Mucosa of stomach (tissue), 1 donor: Measurements from ENCODE around the gene LHX1.
A peak's percentile ranks its signal among the peaks of the same experiment; 100 is the strongest.

Source experiments
- H3K27me3 ChIP-seq: one replicate; pipeline ENCODE4 v1.7.0; 2013; ENCODE audit warnings: mild to moderate bottlenecking, low read length; ENCODE audit not compliant: control insufficient read depth, insufficient read depth
- H3K36me3 ChIP-seq: one replicate; pipeline ENCODE4 v1.7.0; 2013; ENCODE audit warnings: low read length; ENCODE audit not compliant: control insufficient read depth, insufficient read depth
- H3K4me1 ChIP-seq: one replicate; pipeline ENCODE4 v1.7.0; 2013; ENCODE audit warnings: mild to moderate bottlenecking, low read length; ENCODE audit not compliant: control insufficient read depth, insufficient read depth
- H3K4me3 ChIP-seq: one replicate; pipeline ENCODE4 v1.7.0; 2013; ENCODE audit warnings: low read length
- H3K9ac ChIP-seq: one replicate; pipeline ENCODE4 v1.7.0; 2013; ENCODE audit warnings: mild to moderate bottlenecking, low read length, moderate library complexity
- H3K9me3 ChIP-seq: one replicate; pipeline ENCODE4 v1.7.0; 2013; ENCODE audit warnings: mild to moderate bottlenecking, low read length, moderate library complexity; ENCODE audit not compliant: control insufficient read depth
- donor health status: Pancreatic carcinoma.

The LHX1 gene

GRCh38 chr17:36907407-36907806 lies 29.9 kb upstream of the LHX1 start:
- Histone ChIP-seq H3K36me3 (no peaks in the 10 kb centered on the region), H3K9ac (no peak overlapping the region), H3K4me3 (no peak overlapping the region), H3K4me1 (no peaks in the 10 kb centered on the region), H3K9me3 (no peaks in the 10 kb centered on the region), H3K27me3 (peaks cover 15% of the 10 kb centered on the region)

GRCh38 chr17:36910513-36910912 lies 26.8 kb upstream of the LHX1 start:
- Histone ChIP-seq H3K36me3 (no peaks in the 10 kb centered on the region), H3K4me1 (no peaks in the 10 kb centered on the region), H3K9ac (no peak overlapping the region), H3K9me3 (no peaks in the 10 kb centered on the region), H3K4me3 (no peak overlapping the region), H3K27me3 (peaks cover 20% of the 10 kb centered on the region)

GRCh38 chr17:36911001-36911400 lies 26.3 kb upstream of the LHX1 start:
- no peaks in the 10 kb centered on the region for H3K4me1 ChIP-seq
- H3K9ac ChIP-seq, result no peak overlapping the region
- H3K27me3 ChIP-seq, result peaks cover 21% of the 10 kb centered on the region
- H3K36me3 ChIP-seq, result no peaks in the 10 kb centered on the region
- no peak overlapping the region for H3K4me3 ChIP-seq
- no peaks in the 10 kb centered on the region for H3K9me3 ChIP-seq

- Histone ChIP-seq H3K9ac (no peak overlapping the region), H3K9me3 (no peaks in the 10 kb centered on the region), H3K36me3 (no peaks in the 10 kb centered on the region), H3K4me3 (no peak overlapping the region), H3K4me1 (no peaks in the 10 kb centered on the region), H3K27me3 (peaks cover 27% of the 10 kb centered on the region)
Measured at GRCh38 chr17:36913132-36913531, 24.1 kb upstream of the LHX1 start.

- H3K4me3 ChIP-seq, result no peak overlapping the region
Measured at GRCh38 chr17:36918211-36918691, 19.0 kb upstream of the LHX1 start.

GRCh38 chr17:36919407-36919968 lies 17.8 kb upstream of the LHX1 start:
- H3K36me3 ChIP-seq, result no peaks in the 10 kb centered on the region
- H3K9ac ChIP-seq, result no peak overlapping the region
- peaks cover 26% of the 10 kb centered on the region for H3K27me3 ChIP-seq
- H3K4me3 ChIP-seq, result no peak overlapping the region
- H3K9me3 ChIP-seq, result no peaks in the 10 kb centered on the region
- peaks cover 36% of the 10 kb centered on the region for H3K4me1 ChIP-seq

More at GRCh38 chr17:36918211-36918691, 19.0 kb upstream of the LHX1 start:
- Histone ChIP-seq H3K36me3 (no peaks in the 10 kb centered on the region), H3K4me1 (peaks cover 24% of the 10 kb centered on the region), H3K9me3 (no peaks in the 10 kb centered on the region), H3K9ac (no peak overlapping the region), H3K27me3 (peaks cover 26% of the 10 kb centered on the region)

- H3K4me1 ChIP-seq, result peaks cover 41% of the 10 kb centered on the region
- H3K27me3 ChIP-seq, result peaks cover 26% of the 10 kb centered on the region
- no peaks in the 10 kb centered on the region for H3K9me3 ChIP-seq
- no peak overlapping the region for H3K9ac ChIP-seq
- H3K4me3 ChIP-seq, result no peak overlapping the region
- H3K36me3 ChIP-seq, result no peaks in the 10 kb centered on the region
Measured at GRCh38 chr17:36920032-36921005, 17.0 kb upstream of the LHX1 start.

GRCh38 chr17:36921095-36921851 lies 16.0 kb upstream of the LHX1 start:
- H3K27me3 ChIP-seq, result peaks cover 23% of the 10 kb centered on the region
- H3K4me1 ChIP-seq, result peaks cover 41% of the 10 kb centered on the region

GRCh38 chr17:36922175-36922574 lies 15.1 kb upstream of the LHX1 start:
- no peaks in the 10 kb centered on the region for H3K36me3 ChIP-seq
- no peaks in the 10 kb centered on the region for H3K9me3 ChIP-seq
- peaks cover 41% of the 10 kb centered on the region for H3K4me1 ChIP-seq
- H3K27me3 ChIP-seq, result peaks cover 20% of the 10 kb centered on the region
- H3K4me3 ChIP-seq, result no peak overlapping the region
- H3K9ac ChIP-seq, result no peak overlapping the region

More at GRCh38 chr17:36921095-36921851, 16.0 kb upstream of the LHX1 start:
- H3K9ac ChIP-seq, result peak overlapping the region; percentile 7
- H3K4me3 ChIP-seq, result no peak overlapping the region
- H3K9me3 ChIP-seq, result no peaks in the 10 kb centered on the region
- H3K36me3 ChIP-seq, result no peaks in the 10 kb centered on the region

- Histone ChIP-seq H3K27me3 (peaks cover 36% of the 10 kb centered on the region), H3K36me3 (no peaks in the 10 kb centered on the region), H3K4me1 (peaks cover 41% of the 10 kb centered on the region), H3K4me3 (no peak overlapping the region), H3K9ac (no peak overlapping the region), H3K9me3 (no peaks in the 10 kb centered on the region)
Measured at GRCh38 chr17:36923814-36924221, 13.5 kb upstream of the LHX1 start.

GRCh38 chr17:36926226-36926625 lies 11.0 kb upstream of the LHX1 start:
- Histone ChIP-seq H3K27me3 (peaks cover 47% of the 10 kb centered on the region), H3K36me3 (no peaks in the 10 kb centered on the region), H3K4me3 (no peak overlapping the region), H3K9me3 (no peaks in the 10 kb centered on the region), H3K9ac (no peak overlapping the region), H3K4me1 (peaks cover 38% of the 10 kb centered on the region)
